Measurements from ENCODE around the gene SLC35F3. TPM values are rescaled to one million over a fixed set of nuclear protein-coding genes. Genes with fewer than 3 reads are reported as not detected.
A peak's percentile ranks its signal among the peaks of the same experiment; 100 is the strongest.

The SLC35F3 gene
- total RNA-seq, 1 donor from 2014 or later, result 0.68 TPM

DNA sequence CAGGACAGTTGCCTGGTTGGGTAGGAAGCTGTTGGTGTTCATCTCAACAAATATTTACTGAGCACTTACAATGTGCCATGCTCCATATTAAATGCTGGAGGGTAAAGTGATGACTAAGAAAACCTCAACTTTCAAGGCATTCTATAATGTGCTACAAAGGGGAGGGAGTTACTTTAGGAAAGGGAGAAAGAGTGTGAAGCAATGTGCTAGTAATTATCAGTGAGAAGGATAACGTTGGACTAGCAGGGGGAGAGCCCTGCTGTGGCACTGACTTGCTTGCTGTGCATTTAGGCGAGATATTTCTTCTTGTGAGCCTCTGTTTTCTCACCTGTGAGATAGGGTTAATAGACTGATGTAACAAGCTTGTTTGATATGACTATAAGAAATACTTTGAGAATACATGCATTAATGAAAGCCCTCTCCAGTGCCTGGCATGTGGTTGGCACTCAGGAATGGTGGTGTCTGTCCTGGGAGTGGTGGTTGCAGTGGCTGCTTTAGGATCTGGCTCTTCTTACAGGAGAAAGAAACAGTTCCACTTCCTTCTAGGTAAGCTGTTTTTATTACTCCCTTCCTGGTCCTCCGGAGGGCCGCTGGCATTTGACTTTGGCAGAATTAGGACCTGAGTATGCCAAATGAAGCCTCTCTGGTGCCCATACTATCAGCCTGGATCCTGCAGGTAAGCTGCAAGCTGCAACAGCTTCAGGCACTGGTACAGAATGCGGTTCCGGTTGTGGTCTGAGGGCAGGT is 357.7 kb downstream of the SLC35F3 start:
- no peak for ATAC-seq

DNA sequence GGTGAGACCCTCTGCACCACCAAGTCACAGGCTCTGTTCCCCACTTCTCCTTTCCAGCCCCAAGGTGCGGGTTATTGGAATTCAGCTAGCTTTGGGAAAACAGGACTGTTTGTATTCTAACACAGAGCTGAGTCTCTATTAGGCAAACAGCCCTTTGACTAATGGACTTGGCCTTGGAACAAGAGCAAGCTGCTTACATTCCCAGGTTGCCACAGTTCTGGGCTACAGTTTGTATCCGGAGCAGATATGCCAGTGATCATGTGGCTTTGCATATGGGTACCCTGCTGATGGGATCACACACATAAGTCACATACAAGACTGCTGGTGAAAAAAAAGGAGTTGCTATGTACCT is 358.3 kb downstream of the SLC35F3 start:
- no peak for ATAC-seq

DNA sequence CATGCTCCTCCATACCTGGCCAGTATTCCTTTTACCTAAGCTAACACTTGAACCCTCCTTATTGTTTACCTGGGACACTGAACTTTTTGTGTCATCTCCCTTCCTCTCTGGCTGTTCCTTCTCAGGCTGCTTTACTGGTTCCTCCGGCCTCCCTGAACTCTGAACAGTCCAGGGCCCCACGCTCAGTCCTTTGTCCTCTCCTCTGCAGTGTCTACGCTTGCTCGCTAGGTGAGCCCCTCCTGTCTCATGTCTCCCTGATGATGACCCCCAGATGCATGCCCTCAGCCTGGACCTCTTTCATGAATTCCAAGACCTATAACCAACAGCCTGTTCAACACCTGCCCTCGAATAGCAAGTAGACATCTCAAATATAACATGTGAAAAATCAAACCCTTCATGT is 360.4 kb downstream of the SLC35F3 start:
- no peak for ATAC-seq

DNA sequence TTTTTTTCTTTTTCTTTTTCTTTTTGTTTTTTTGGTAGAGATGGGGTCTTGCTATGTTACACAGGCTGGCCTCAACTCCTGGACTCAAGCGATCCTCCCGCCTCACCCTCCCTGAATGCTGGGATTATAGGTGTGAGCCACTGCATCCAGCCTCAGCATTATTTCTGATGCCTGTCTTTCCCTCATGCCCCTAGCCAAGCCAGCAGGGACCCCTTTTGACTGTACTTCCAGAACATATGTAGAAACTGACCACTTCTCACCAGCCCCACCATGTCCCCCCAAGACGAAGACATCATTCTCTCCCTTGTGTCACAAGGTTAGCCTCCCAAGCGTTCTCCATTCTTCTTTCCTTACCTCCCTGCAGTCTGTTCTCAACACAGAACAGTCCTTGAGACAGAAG is 360.8 kb downstream of the SLC35F3 start:
- ATAC-seq, result no peak

DNA sequence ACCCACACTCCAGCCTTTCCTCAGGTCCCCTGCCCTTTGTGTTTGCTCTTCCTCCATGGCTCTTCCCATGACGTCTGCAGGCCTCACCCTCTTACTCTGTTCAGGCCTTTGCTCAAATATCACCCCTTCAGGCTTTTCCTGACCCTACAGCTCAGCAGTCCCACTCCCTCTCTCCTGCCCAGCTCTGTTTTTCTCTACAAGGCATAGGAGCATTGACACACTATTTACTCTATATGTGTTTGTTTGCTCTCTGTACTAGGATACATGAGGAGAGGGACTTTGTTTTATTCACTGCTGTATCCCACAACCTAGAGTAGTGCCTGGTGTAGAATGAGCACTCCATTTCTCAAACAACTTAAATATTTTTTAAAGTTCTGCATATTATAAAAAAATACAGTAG is 361.4 kb downstream of the SLC35F3 start:
- ATAC-seq, result no peak

DNA sequence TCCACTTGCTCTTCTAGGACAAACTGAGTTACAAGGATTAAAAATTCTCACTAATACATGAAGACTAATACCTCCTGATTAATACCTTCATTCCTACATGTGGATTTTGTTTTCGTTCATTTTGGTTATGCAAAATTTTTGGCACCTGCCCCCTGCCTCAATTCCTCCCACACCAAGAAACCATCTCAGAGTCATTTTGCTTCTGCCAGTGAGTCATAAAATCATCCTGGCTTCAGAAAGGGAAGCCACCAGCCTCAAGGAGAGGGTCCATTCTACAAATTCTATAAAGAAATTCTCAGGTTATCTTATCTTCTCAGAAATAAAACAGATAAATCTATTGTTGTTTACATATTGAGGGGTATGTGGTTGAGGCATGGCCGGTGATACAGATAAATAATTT is 365.6 kb downstream of the SLC35F3 start:
- ATAC-seq, result no peak

DNA sequence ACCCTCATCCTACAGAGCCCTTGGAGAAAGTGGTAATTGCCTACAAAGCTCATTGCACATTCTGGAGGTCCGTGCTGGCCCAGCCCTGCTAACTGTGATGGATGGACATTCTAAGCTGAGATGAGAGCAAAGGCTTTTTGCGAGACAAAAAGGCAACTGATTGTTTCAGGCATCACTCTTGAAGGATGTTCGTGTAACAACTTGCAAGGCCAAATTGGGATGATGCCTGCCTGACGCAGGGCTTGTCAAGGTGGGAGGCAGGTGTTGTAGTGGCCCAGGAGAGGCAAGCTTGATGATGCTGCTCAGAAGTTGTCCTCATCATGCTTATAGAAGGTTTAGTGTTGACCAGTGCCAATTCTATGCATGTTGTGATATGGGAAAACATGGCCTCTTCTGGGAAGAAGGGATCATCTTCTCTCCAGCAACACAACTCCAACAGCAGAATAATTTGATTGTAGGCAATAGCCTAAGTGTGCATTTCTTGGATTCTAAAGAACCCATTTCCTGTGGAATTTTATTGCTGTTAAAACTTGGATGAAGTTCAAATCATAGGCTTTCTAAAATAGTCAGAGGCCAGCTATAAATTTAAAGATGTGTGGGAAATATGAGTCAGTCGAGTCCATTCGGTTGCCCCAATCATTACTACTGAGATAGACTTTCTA is 366.2 kb downstream of the SLC35F3 start:
- no peak for ATAC-seq

DNA sequence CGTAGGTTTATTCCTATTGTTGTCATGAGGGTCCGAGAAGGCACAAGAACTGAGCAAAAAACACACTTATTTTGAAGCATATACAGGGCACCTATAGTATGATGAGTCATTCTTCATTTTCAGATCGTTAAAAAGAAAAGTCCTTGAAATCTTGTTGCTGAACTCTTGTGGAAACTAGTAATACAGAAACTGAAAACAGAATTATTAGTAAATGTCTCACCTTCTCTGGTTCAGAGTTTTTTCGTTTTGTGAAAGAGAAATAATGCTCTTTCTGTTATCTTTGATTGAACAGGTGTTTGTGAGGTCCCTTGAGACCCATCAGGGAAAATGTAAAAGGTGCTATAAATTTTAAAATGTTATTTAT is 366.7 kb downstream of the SLC35F3 start:
- ATAC-seq, result no peak

DNA sequence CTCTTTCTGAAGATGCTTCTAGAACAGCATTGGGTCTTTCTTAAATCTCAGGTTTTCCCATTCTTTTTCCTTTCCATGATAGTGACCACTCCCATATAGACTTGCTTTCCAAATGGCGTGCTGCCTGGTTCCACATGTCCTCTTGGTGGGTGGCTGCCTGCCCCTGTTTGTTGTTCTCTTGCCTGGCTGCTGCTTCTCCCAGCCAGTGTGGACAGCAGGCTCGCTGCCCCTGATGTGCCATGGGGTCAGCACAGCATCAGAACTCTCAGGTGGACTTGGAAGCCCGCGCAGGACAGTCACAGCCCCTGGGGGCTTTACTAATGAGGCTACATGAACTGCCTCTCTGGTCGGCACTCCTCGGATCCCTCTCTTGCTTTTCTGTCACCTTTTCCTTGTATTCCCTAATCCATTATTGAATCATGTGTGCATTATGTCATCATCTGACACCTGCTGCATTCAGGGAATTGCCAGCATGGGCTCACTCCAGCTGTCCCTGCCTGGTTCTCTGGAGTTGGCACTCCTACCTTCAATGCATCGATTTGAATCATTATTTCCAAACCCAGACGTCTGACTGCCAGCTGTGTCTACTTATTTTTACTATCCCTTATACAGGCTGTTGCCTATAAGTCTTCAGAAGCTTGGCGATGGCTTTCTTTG is 368.3 kb downstream of the SLC35F3 start:
- no peak for ATAC-seq

DNA sequence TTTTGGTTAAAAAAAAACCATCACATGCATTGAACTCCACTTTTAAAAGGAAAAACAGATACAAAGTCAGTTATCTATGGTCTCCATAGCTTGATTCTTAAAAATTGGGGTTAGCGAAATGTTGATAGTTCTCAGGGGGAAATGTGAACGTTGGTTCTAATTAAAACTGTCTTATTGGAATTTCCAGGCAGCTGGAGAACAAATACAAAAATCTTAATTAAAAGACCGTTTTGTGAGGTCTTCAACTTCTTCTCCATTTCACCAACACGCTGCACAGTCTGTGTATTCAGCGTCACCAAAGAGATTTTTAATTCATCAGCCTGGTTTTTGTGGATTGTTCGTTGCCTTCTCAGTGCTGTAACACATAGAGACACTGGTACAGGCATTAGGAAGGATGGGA is 369.5 kb downstream of the SLC35F3 start:
- no peak for ATAC-seq

DNA sequence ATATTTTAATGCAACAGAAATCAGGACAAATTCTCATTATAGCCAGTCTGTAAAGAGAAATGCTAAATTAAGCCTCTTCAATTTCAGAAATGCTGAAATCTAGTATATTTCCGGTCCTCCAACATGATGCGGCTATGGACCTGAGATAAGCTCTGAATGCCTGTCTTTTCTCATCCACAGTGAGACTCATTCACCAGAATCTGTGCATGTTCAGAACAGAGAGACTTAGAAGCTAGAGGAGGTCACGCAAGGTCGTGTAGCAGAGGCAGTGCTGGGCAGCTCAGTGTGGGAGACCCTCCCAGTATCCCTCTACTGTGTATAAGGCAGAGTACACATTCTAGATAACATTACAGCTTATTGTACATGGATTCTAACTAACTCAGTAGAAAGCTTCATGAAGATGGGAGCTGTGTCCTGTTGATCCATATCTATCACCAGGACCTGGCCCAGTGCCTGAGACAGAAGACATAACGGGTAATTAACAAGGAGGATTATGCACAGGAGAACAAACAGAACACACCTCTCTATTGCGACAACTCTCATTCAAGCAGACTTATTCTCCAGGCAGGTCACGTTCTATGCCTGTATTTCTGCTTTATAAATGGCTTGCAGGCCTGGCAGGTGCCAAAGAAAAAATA is 371.8 kb downstream of the SLC35F3 start:
- no peak for ATAC-seq

DNA sequence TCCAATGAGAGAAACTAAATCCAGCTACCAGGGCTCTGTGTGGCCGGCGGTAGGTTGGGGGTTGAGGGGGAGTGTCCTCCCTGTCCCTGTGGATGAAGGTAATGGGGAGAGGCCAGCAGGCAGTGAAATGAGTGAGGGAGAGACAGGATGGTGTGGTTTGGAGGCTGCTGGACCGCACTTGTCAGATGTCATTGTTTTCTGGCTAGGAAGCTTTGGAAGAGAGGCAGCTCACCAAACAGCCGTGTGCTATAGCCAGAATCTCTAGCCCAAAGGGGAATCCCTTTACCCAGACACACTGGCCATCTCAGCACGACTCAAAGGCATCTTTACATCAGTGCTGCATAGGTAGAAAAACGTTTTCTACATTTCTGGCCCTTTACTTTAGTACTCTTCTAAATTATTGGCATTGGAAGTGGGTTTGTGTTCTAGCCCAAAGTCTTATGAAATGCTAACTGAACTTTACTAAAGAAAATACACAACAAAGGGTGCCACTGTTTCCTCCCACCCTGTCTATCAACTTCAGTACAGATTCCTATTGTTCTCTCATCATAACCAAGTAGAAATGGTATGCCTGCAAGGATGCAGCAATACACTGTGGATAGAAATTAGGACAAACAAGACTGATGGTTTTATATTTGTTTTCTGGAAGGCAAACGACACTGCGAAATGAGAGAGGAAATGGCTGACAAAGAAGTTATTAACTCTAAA is 372.8 kb downstream of the SLC35F3 start:
- ATAC-seq, result no peak

DNA sequence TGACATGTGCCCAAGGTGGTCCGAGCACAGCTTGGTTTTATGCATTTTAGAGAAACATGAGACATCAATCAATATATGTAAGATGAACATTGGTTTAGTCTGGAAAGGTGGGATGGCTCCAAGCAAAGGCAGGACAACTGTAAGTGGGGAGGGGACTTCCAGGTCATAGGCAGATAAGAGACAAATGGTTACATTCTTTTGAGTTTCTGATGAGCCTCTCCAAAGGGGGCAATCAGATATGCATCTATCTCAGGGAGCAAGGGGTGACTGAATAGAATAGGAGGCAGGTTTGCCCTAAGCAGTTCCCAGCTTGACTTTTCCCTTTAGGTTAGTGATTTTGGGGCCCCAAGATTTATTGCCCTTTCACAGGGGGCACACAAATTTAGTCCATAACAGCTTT is 374.5 kb downstream of the SLC35F3 start:
- ATAC-seq, result no peak

DNA sequence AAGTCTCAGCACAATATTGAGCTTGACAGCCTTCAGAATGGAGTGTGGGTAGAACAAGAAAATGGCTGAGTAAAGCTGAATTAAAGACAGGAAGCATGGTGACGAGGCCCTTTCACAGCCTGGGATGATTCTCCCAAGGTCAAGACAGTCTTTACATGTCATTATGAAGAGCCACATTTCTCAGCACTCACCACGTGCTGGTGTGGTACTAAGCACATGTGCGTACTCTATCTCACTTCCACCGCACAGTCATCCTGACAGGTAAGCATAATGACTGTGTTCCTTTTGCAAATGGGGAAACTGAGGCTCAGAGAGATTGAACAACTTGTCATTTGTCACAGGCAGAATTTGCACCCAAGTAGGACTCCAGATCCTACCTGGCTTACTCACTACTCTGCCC is 376.0 kb downstream of the SLC35F3 start:
- no peak for ATAC-seq

DNA sequence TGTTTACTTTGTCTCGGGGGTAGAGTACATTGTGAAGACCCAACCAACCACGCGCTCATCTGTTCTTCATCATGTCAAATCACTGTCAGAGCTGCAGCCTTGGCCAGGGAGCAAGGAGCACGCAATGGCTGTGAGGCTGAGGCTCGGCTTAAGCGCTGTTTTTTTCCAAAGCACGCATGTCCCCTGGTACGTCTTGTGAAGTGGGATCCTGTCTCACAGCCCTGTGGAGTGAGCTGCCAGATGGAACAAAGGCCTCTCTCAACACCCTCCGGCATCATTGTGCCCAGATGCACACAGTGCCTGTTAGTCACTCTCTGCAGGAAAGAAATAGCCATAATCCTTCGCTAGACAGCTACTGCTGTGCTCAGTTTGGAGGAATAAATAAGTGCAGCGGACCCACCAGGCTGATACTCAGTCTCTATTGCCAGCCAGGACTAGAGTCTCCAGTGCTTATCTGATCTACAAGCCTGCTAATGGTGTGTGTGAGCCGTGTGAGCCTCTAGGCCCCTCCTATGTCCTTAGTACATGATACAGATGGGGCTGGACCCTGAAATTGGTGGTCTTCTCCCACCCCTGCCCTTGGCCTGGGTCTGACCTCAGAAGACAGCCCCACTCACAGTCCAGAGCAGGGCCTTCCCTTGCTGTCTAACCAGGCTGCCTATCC is 377.5 kb downstream of the SLC35F3 start:
- ATAC-seq, result peak; percentile 69

DNA sequence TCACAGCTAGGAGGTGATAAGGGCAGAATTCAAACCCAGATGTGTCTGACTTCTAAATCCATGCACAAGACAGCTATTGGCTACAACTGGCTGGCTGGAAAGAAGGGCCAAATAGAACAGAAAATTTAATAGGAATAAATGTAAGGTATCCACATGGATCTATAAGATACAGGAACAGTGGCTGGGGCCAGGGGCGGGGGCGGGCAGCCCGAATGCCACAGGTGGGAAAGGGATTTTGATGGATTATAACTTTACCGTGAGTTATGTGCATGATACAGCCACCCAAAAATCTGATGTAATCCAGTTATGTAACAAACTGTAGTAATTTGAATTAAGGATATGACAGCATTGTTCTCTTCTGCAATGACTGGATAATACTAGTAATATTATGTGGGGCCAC is 381.7 kb downstream of the SLC35F3 start:
- ATAC-seq, result no peak

DNA sequence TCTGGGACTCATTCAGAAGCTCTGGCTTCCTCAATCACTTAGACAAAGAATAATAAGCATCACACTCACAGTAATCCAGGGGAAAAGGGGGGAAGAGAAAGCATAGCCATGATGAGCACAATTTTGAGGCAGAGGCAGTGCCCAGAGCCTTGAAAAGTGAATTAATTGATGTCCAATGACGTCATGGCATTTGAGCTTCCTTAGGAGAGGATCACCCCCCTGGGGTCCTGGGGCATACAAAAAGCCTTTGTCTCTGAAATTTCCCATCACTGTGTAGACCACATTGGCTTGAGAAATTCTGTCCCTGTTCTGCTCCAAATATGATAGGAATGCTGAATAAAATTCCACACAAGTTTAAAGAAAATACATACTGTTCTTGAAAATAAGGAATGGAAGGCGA is 384.5 kb downstream of the SLC35F3 start:
- no peak for ATAC-seq

DNA sequence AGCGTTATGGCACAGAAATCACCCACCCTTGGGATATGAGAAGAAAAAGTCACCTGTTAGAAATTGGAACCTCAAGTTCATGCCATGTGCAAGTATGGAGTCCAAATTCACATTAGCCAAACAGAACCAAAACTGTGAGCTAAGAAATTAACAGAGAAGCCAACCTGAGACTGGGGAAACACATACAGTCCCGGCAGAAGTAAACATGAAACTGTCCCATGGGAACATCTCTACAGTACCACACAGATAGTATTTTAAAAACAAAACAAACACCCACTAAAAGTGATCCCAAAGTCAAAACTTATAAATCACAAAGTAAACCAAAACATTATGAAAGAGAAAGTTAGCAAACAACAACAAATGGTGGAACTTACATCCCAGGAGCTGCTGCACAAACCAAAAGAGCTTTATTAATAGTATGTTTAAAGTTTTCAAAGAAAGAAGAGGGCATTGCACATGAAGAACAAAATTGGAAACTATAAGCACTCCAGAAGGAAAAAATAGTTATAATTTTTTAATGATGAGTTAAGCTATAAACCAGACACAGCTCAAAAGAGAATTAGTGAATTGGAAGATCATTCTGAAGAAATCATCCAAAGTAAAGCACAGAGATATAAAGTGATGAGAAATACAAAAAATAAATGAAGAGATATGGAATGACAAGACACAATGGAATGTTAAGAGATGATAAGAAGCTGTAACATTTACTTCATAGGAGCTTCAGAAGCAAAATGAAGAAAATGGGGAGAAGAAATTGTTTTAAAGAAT is 385.2 kb downstream of the SLC35F3 start:
- no peak for ATAC-seq

DNA sequence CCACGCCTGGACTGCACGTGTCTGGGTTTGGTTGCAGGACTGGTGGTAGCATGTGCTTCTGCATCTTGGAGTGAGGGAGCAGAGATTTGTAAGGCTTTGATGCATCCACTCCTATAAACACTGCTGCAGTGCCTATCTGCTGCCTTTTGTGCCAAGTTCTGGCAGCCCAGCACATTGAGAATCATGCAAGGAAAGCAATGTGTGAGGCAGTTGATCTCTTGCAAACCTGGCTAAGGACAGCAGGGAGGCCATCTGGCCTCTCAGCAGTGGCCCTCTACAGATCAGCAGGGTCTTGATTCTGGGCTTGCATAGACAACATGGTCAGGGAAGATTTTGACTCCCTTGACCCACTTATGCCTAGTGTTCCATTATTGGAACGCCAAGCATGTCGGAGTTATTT is 387.5 kb downstream of the SLC35F3 start:
- no peak for ATAC-seq

DNA sequence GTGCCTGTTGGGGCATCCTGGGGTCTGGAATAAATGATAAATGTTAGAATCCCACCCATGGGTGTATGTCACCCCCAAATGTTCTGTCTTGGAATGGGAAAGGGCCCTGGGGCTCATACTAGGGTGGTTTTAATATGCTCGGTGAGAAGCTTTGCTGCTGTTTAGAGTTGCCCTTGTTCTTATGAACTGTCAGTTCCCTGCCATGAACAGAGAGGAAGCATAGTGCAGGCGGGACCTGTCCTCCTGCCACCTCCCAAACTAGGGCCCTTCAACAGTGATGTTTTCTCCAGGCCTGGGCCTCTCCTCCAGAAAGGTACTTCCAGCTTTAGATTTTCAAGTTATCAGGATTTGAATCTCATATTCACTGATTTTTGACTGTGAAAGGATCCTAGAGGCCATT is 388.1 kb downstream of the SLC35F3 start:
- no peak for ATAC-seq

DNA sequence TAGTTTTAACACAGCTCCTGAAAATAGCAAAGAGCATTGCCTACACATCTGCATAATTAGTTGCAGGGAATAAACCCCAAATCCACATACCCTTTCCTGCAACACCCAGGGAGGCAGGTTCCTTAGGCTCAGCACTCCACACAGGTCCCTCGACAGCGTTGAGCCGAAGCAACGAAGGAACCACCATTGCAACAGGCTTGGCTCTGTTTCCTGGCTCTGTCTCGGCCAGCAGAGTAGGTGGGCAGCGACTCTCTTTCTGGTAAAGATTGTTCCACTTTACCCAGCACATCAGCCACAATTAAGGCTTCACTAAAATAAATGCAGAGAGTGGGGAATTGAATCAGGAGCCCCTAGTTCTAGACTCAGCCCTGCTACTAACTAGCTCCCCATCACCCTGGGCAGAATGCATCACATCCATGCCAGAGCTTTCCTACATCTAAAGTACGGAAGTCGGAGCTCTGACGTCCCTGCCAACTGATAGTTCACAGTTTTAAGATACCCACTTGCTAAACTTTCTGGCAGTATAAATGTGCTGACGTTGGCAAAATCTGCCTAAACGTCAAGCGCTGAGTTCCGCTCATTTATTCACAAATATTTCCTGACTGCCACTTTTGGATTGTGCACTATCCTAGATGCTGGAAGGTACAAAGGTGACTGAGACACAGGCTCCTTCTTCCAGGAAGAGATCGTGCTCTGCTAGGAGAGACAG is 389.8 kb downstream of the SLC35F3 start:
- no peak for ATAC-seq
